ENCODE data around the gene KAT2A.

KAT2A gene

GRCh38 chr17:42106009-42106408 lies 15.2 kb downstream of the KAT2A start:
- DNase-seq (ENCODE audit: extremely low read depth, insufficient read length), result no peak
- Histone ChIP-seq H3K36me3 (ENCODE audit: control insufficient read depth, insufficient read depth, low read length) (peaks cover 4% of the 10 kb centered on the region), H3K4me3 (replicated peaks; ENCODE audit: low read depth, low read length) (no peak overlapping the region), H3K27me3 (replicated peaks; ENCODE audit: control insufficient read depth, insufficient read depth, low read length) (no peaks in the 10 kb centered on the region)
- TF ChIP-seq CTCF (IDR thresholded peaks at IDR 0.05; ENCODE audit: insufficient read depth, low read length, poor library complexity, severe bottlenecking), result no peak

- peaks cover 3% of the 10 kb centered on the region for H3K36me3 ChIP-seq (ENCODE audit: control insufficient read depth, insufficient read depth, low read length)
- DNase-seq (ENCODE audit: extremely low read depth, insufficient read length), result no peak
- no peak for TF ChIP-seq CTCF (IDR thresholded peaks at IDR 0.05; ENCODE audit: insufficient read depth, low read length, poor library complexity, severe bottlenecking)
- no peaks in the 10 kb centered on the region for H3K27me3 ChIP-seq (replicated peaks; ENCODE audit: control insufficient read depth, insufficient read depth, low read length)
- no peak overlapping the region for H3K4me3 ChIP-seq (replicated peaks; ENCODE audit: low read depth, low read length)
Observed at GRCh38 chr17:42104264-42104663, 16.9 kb downstream of the KAT2A start.

- TF ChIP-seq CTCF (IDR thresholded peaks at IDR 0.05; ENCODE audit: insufficient read depth, low read length, poor library complexity, severe bottlenecking), result no peak
- H3K27me3 ChIP-seq (replicated peaks; ENCODE audit: control insufficient read depth, insufficient read depth, low read length), result no peaks in the 10 kb centered on the region
- no peak for DNase-seq (ENCODE audit: extremely low read depth, insufficient read length)
- no peak overlapping the region for H3K4me3 ChIP-seq (replicated peaks; ENCODE audit: low read depth, low read length)
- peaks cover 2% of the 10 kb centered on the region; the same call in 1 of the 2 replicates for H3K36me3 ChIP-seq (ENCODE audit: control insufficient read depth, insufficient read depth, low read length)
Observed at GRCh38 chr17:42103221-42103954, 17.8 kb downstream of the KAT2A start.

GRCh38 chr17:42101513-42102292 lies 19.5 kb downstream of the KAT2A start:
- peak; percentile 93 for TF ChIP-seq CTCF (IDR thresholded peaks at IDR 0.05; ENCODE audit: insufficient read depth, low read length, poor library complexity, severe bottlenecking)
- Histone ChIP-seq H3K4me3 (replicated peaks; ENCODE audit: low read depth, low read length) (no peak overlapping the region), H3K36me3 (ENCODE audit: control insufficient read depth, insufficient read depth, low read length) (peaks cover 1% of the 10 kb centered on the region; the same call in 1 of the 2 replicates), H3K27me3 (replicated peaks; ENCODE audit: control insufficient read depth, insufficient read depth, low read length) (no peaks in the 10 kb centered on the region)
- no peak for DNase-seq (ENCODE audit: extremely low read depth, insufficient read length)

GRCh38 chr17:42098730-42099399 lies 22.3 kb downstream of the KAT2A start:
- TF ChIP-seq CTCF (IDR thresholded peaks at IDR 0.05; ENCODE audit: insufficient read depth, low read length, poor library complexity, severe bottlenecking), result no peak
- no peak overlapping the region for H3K4me3 ChIP-seq (replicated peaks; ENCODE audit: low read depth, low read length)
- H3K36me3 ChIP-seq (ENCODE audit: control insufficient read depth, insufficient read depth, low read length), result no peaks in the 10 kb centered on the region
- H3K27me3 ChIP-seq (replicated peaks; ENCODE audit: control insufficient read depth, insufficient read depth, low read length), result no peaks in the 10 kb centered on the region
- DNase-seq (ENCODE audit: extremely low read depth, insufficient read length), result no peak

Data from GM06990 (cell line).